ENCODE results near the gene ZNF839.
A peak's percentile ranks its signal among the peaks of the same experiment; 100 is the strongest.

The ZNF839 gene

GRCh38 chr14:102303664-102304063, 15.9 kb upstream of the ZNF839 start:
- Histone ChIP-seq H3K4me3 (ENCODE audit: low read length) (no peak overlapping the region), H3K9ac (ENCODE audit: low read length) (no peak overlapping the region), H3K27ac (ENCODE audit: low read length) (no peak overlapping the region), H3K4me2 (ENCODE audit: low read depth, low read length) (no peak overlapping the region), H3K9me3 (replicated peaks; ENCODE audit: insufficient read depth, low read length) (no peaks in the 10 kb centered on the region), H3K27me3 (replicated peaks; ENCODE audit: insufficient read depth, low read length) (no peaks in the 10 kb centered on the region), H4K20me1 (ENCODE audit: insufficient read depth, low read length) (no peaks in the 10 kb centered on the region), H3K79me2 (ENCODE audit: low read length) (no peaks in the 10 kb centered on the region), H3K36me3 (replicated peaks; ENCODE audit: insufficient read depth, low read length) (no peaks in the 10 kb centered on the region), H3F3A (ENCODE audit: insufficient read depth, low read length) (no peaks in the 10 kb centered on the region), H3K4me1 (ENCODE audit: low read length) (no peaks in the 10 kb centered on the region), H3K9me2 (replicated peaks; ENCODE audit: insufficient read depth, low read length) (no peaks in the 10 kb centered on the region), H2AFZ (ENCODE audit: low read length) (no peak overlapping the region)
- no peak for TF ChIP-seq EZH2phosphoT487 (IDR thresholded peaks at IDR 0.05; ENCODE audit: low read length)
- DNase-seq = no peak

- DNase-seq = peak; percentile 86
- H3F3A ChIP-seq (ENCODE audit: insufficient read depth, low read length) = no peaks in the 10 kb centered on the region
- H4K20me1 ChIP-seq (ENCODE audit: insufficient read depth, low read length) = no peaks in the 10 kb centered on the region
- H2AFZ ChIP-seq (ENCODE audit: low read length) = peak within 1 kb of the TSS; percentile 74
- peak within 1 kb of the TSS; percentile 63 for H3K9ac ChIP-seq (ENCODE audit: low read length)
- TF ChIP-seq EZH2 (optimal IDR thresholded peaks at IDR 0.05; ENCODE audit: low read depth, low read length) (no peak), CTCF (IDR thresholded peaks at IDR 0.05; ENCODE audit: low read length) (no peak), EZH2phosphoT487 (IDR thresholded peaks at IDR 0.05; ENCODE audit: low read length) (no peak)
- no peaks in the 10 kb centered on the region for H3K9me2 ChIP-seq (replicated peaks; ENCODE audit: insufficient read depth, low read length)
- peak within 1 kb of the TSS; percentile 68 for H3K4me3 ChIP-seq (ENCODE audit: low read length)
- H3K27ac ChIP-seq (ENCODE audit: low read length) = no peak within 1 kb of the TSS
- no peaks in the 10 kb centered on the region for H3K79me2 ChIP-seq (ENCODE audit: low read length)
- no peaks in the 10 kb centered on the region for H3K4me1 ChIP-seq (ENCODE audit: low read length)
- no peaks in the 10 kb centered on the region for H3K27me3 ChIP-seq (replicated peaks; ENCODE audit: insufficient read depth, low read length)
- H3K36me3 ChIP-seq (replicated peaks; ENCODE audit: insufficient read depth, low read length) = no peaks in the 10 kb centered on the region
- peak within 1 kb of the TSS; percentile 77 for H3K4me2 ChIP-seq (ENCODE audit: low read depth, low read length)
- H3K9me3 ChIP-seq (replicated peaks; ENCODE audit: insufficient read depth, low read length) = no peaks in the 10 kb centered on the region
Measured at GRCh38 chr14:102304611-102305506, 14.7 kb upstream of the ZNF839 start, which contains the start of gene MOK. Gene MOK (minus strand): TSS chr14:102305164. CDS start chr14:102304968, 196 bp downstream.

- Histone ChIP-seq H3K4me3 (ENCODE audit: low read length) (peak overlapping the region; percentile 70), H3K9me3 (replicated peaks; ENCODE audit: insufficient read depth, low read length) (no peaks in the 10 kb centered on the region), H3K4me2 (ENCODE audit: low read depth, low read length) (peak overlapping the region; percentile 82), H3K79me2 (ENCODE audit: low read length) (no peaks in the 10 kb centered on the region), H3K27me3 (replicated peaks; ENCODE audit: insufficient read depth, low read length) (no peaks in the 10 kb centered on the region), H3K36me3 (replicated peaks; ENCODE audit: insufficient read depth, low read length) (no peaks in the 10 kb centered on the region), H2AFZ (ENCODE audit: low read length) (peak overlapping the region; percentile 86), H3K27ac (ENCODE audit: low read length) (peak overlapping the region; percentile 13; the same call in 1 of the 2 replicates), H3K4me1 (ENCODE audit: low read length) (peaks cover 8% of the 10 kb centered on the region; the same call in 1 of the 2 replicates), H4K20me1 (ENCODE audit: insufficient read depth, low read length) (no peaks in the 10 kb centered on the region), H3K9ac (ENCODE audit: low read length) (peak overlapping the region; percentile 38; the same call in 1 of the 2 replicates), H3F3A (ENCODE audit: insufficient read depth, low read length) (peaks cover 16% of the 10 kb centered on the region), H3K9me2 (replicated peaks; ENCODE audit: insufficient read depth, low read length) (no peaks in the 10 kb centered on the region)
- DNase-seq = peak; percentile 68
- TF ChIP-seq CTCF (IDR thresholded peaks at IDR 0.05; ENCODE audit: low read length) = peak; percentile 65
- TF ChIP-seq EZH2 (optimal IDR thresholded peaks at IDR 0.05; ENCODE audit: low read depth, low read length) = no peak
Measured at GRCh38 chr14:102314242-102315011, 5.1 kb upstream of the ZNF839 start.
